Effector memory CD4-positive, alpha-beta T cell (primary cell): ENCODE results near the gene TEX101.

Experiments used
- DNase-seq, 3 donors: peaks; one replicate each; pipeline ENCODE4 v3.0.0-alpha.2; 2020
- H3K27ac ChIP-seq: 2 replicates; pipeline ENCODE4 v1.7.0; 2013; ENCODE audit warnings: mild to moderate bottlenecking, low read length, moderate library complexity; ENCODE audit not compliant: insufficient read depth, poor library complexity, severe bottlenecking
- H3K27me3 ChIP-seq: replicated peaks from 2 replicates; pipeline ENCODE4 v1.7.0; 2013; ENCODE audit warnings: mild to moderate bottlenecking, low read length; ENCODE audit not compliant: insufficient read depth, control insufficient read depth, poor library complexity, severe bottlenecking
- H3K36me3 ChIP-seq: 2 replicates; pipeline ENCODE4 v1.7.0; 2013; ENCODE audit warnings: mild to moderate bottlenecking, low read length, moderate library complexity; ENCODE audit not compliant: control insufficient read depth, insufficient read depth
- H3K4me1 ChIP-seq: 2 replicates; pipeline ENCODE4 v1.7.0; 2013; ENCODE audit warnings: low read length, mild to moderate bottlenecking; ENCODE audit not compliant: control insufficient read depth, insufficient read depth, poor library complexity, severe bottlenecking
- H3K4me3 ChIP-seq: 2 replicates; pipeline ENCODE4 v1.7.0; 2013; ENCODE audit warnings: low read length, low read depth, mild to moderate bottlenecking; ENCODE audit not compliant: insufficient read depth, poor library complexity, severe bottlenecking
- H3K9me3 ChIP-seq: 2 replicates; pipeline ENCODE4 v1.7.0; 2013; ENCODE audit warnings: mild to moderate bottlenecking, low read length, moderate library complexity; ENCODE audit not compliant: control insufficient read depth

Gene TEX101

DNA sequence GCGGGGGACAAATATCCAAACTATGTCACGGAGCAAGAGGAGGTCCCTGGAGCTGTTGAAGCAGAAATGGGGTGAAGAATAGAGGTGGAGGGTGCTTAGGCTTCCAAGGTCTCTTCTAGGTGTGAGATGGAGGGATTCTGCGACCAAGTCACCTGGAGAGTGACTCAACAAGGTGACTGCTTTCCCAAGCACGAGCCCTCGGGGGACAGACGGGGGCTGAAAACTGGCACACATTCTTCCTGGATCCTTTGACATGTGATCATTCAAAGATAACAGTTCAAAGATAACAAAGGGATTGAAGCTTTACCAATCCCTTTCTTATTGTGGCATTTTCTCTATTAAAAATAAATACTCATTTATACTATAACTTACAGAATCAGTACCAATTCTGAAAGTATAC, 2.2 kb upstream of the TEX101 start:
- DNase-seq: no peak
- H3K4me3 ChIP-seq: no peak overlapping the region
- no peak overlapping the region for H3K27ac ChIP-seq
- H3K36me3 ChIP-seq: no peaks in the 10 kb centered on the region
- H3K27me3 ChIP-seq: no peaks in the 10 kb centered on the region
- H3K9me3 ChIP-seq: no peaks in the 10 kb centered on the region
- no peaks in the 10 kb centered on the region for H3K4me1 ChIP-seq

DNA sequence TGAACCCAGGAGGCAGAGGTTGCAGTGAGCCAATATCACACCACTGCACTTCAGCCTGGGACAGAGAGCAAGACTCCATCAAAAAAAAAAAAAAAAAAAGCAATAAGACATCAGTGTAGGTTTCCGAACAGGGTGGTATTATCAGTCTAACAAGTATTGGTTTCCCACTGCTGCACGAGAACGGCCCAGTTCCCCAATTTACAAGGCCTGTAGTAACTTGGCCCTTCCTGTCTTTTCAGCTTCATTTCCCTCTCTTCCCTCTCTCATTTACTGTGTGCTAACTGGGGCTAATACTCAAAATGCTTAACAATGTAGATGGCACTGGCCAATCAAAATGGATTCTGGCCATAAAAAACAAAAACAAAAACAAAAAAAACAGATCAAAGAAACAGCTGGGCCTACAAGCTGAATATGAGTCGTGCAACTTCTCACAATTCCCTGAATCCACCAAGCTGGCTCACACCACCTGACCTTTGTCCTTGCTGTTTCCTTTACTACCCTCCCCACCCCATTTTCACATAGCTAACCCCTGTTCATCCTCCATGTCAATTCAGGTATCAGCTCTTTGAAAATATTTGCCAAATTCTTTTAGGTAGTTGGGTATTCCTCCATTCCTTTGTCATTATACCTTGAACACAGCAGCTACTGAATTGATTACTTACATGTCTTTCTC, 2.4 kb downstream of the TEX101 start:
- Histone ChIP-seq H3K27me3 (no peaks in the 10 kb centered on the region), H3K36me3 (no peaks in the 10 kb centered on the region), H3K27ac (no peak overlapping the region), H3K4me3 (no peak overlapping the region), H3K4me1 (no peaks in the 10 kb centered on the region), H3K9me3 (no peaks in the 10 kb centered on the region)
- DNase-seq: no peak

DNA sequence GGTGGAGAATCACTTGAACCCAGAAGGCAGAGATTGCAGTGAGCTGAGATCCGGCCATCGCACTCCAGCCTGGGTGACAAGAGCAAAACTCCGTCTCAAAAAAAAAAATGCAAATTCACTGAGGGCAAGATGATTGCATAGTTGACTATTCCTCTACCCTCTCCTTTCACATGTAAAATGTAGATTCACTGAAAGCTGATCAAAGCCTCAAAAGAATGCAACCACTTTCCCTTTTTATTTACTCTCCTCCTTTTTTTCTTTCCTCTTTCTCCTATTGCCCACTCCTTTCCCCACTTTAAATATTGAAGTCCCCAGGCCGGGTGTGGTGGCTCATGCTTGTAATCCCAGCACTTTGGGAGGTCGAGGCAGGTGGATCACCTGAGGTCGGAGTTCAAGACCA, 6.3 kb downstream of the TEX101 start:
- no peaks in the 10 kb centered on the region for H3K36me3 ChIP-seq
- H3K4me1 ChIP-seq: no peaks in the 10 kb centered on the region
- no peaks in the 10 kb centered on the region for H3K9me3 ChIP-seq
- H3K27me3 ChIP-seq: no peaks in the 10 kb centered on the region
- DNase-seq: no peak
- H3K4me3 ChIP-seq: no peak overlapping the region
- H3K27ac ChIP-seq: no peak overlapping the region

DNA sequence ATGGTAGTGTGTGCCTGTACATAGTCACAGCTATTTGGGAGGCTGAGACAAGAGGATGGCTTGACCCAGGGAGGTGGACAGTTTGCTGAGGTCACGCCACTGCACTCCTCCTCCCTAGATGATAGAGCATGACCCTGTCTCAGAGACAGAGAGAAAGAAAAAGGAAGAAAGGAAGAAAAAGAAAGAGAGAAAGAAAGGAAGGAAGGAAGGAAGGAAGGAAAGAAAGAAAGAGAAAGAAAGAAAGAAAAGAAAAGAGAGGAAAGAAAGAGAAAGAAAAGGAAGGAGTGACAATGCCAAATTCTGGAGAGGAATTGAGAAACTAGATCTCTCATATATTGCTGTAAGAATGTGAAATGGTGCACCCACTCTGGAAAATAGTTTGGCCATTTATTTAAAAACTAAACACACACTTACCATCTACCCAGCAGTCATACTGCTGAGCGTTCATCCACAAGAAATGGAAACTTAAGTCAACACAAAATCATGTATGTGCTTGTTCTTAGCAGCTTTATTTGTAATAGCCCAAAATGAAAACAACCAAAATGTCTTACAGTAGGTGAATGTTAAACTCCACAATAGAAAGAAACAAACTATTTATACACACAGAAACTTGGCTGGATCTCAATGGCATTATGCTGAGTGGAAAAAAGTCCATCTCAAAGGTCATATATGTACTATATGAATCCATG, 7.5 kb downstream of the TEX101 start:
- H3K27me3 ChIP-seq: no peaks in the 10 kb centered on the region
- no peaks in the 10 kb centered on the region for H3K36me3 ChIP-seq
- H3K4me3 ChIP-seq: no peak overlapping the region
- no peaks in the 10 kb centered on the region for H3K9me3 ChIP-seq
- no peaks in the 10 kb centered on the region for H3K4me1 ChIP-seq
- H3K27ac ChIP-seq: no peak overlapping the region
- DNase-seq: no peak

DNA sequence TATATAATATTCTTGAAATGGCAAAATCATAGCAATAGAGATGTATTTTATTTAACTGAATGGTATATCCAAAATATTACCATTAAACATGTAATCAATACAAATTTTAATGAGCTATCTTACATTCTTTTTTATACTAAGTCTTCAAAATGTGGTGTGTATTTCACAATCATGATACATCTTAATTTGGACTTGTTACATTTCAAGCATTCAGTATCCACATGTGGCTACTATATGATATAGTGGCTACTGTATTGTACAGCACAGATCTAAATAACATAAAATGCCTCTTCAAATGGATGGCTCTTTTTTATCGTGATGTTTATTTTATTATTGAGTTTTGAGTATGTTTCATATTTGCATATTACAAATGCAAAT, 8.0 kb downstream of the TEX101 start:
- H3K4me1 ChIP-seq: no peaks in the 10 kb centered on the region
- DNase-seq: no peak
- H3K36me3 ChIP-seq: no peaks in the 10 kb centered on the region
- H3K9me3 ChIP-seq: no peaks in the 10 kb centered on the region
- no peak overlapping the region for H3K4me3 ChIP-seq
- H3K27me3 ChIP-seq: no peaks in the 10 kb centered on the region
- H3K27ac ChIP-seq: no peak overlapping the region

DNA sequence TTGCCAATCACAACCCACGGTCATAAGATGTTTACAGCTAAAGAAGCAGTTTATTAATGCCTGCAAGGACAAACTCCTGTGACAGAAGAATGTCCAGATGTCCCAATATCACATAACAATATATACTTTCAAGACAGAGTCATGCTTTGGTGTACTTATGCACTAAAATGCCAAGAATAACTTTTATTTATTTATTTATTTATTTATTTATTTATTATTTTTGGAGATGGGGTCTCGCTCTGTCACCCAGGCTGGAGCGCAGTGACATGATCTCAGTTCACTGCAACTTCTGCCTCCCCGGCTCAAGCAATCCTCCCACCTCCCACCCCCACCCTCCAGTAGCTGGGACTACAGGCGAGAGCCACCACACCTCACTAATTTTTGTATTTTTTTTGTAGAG, 9.1 kb downstream of the TEX101 start:
- H3K36me3 ChIP-seq: no peaks in the 10 kb centered on the region
- H3K27ac ChIP-seq: no peak overlapping the region
- no peaks in the 10 kb centered on the region for H3K4me1 ChIP-seq
- H3K4me3 ChIP-seq: no peak overlapping the region
- H3K27me3 ChIP-seq: no peaks in the 10 kb centered on the region
- DNase-seq: no peak
- H3K9me3 ChIP-seq: no peaks in the 10 kb centered on the region

DNA sequence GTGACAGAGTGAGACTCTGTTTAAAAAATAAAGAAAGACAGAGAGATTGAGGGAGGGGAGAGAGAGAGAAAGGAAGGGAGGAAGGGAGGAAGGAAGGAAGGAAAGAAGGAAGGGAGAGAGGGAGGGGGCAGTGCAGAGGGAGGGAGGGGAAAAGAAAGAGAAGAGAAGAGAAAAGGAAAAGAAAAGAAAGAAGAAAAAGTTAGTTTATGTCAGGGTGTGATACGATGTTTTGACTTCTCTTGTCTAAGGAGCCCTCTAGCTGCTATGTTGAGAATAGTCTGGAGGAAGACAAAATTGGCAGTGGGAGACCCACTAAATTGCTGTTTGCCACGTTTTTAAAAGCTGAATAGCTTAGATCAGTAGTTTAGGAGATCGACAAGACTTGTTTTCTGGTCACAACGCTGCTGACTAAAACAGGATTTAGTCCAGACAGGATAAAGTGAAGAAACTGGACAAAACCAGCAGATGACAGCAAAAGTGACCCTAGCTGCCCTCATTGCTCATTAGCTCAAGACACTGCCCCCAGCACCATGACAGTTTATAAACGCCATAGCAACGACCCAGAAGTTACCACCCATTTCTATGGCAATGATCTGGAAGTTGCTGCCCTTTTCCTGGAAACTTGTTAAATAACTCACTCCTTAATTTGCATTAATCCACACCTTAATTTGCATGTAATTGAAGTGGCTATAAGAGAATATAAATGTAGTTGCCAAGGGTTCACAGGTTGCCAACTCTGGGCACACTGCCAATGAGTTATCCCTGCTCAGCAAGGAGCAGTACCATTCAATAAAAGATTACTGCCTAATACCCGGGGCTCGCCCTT, 11.1 kb downstream of the TEX101 start:
- no peaks in the 10 kb centered on the region for H3K36me3 ChIP-seq

DNA sequence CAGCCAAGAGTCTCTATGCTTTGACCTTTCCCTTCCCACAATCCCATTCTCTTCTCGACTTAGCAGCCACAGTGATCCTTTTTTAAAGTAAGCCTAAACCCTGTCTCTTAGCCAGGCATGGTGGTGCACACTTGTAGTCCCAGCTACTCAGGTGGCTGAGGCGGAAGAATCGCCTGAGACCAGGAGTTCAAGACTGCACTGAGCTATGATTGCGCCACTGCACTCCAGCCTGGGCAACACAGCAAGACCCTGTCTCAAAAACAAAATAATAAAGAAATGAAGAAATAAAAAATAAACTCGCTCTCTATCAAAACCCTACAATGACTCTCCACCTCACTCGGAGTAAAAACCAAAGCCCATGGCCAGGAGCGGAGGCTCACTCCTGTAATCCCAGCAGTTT, 14.7 kb downstream of the TEX101 start:
- Histone ChIP-seq H3K36me3 (no peaks in the 10 kb centered on the region), H3K4me1 (peaks cover 5% of the 10 kb centered on the region), H3K4me3 (no peak overlapping the region), H3K9me3 (no peaks in the 10 kb centered on the region), H3K27ac (no peak overlapping the region), H3K27me3 (no peaks in the 10 kb centered on the region)
- DNase-seq: no peak

More for the DNA sequence above, 11.1 kb downstream of the TEX101 start:
- H3K4me3 ChIP-seq: no peak overlapping the region
- no peaks in the 10 kb centered on the region for H3K9me3 ChIP-seq
- no peak for DNase-seq
- H3K4me1 ChIP-seq: no peaks in the 10 kb centered on the region
- H3K27me3 ChIP-seq: no peaks in the 10 kb centered on the region
- H3K27ac ChIP-seq: no peak overlapping the region

DNA sequence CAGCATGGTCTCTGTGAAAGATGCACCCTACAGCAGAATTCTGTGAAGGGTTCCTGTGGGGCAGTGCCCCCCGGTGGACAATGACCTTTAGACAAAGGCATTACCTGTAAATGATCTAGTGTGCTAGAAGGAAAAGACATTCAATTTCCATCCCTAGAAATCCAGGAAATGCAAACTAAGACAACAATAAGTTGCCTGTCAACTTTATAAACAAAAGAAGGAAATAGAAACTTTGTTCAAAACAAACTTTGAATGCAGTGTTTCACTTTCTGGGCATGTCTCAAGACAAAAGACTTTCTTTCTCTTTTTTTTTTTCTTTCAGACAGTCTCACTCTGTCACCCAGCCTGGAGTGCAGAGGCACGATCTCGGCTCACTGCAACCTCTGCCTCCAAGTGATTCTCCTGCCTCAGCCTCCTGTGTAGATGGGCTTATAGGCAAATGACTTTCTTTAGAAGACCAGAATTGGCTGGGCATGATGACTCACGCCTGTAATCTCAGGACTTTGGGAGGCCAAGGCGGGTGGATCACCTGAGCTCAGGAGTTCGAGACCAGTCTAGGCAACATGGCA, 15.5 kb downstream of the TEX101 start:
- H3K4me1 ChIP-seq: peaks cover 5% of the 10 kb centered on the region
- no peak overlapping the region for H3K27ac ChIP-seq
- H3K4me3 ChIP-seq: no peak overlapping the region
- peak in 2 of 3 donors; percentile 21 to 39 for DNase-seq
- no peaks in the 10 kb centered on the region for H3K9me3 ChIP-seq
- no peaks in the 10 kb centered on the region for H3K36me3 ChIP-seq
- H3K27me3 ChIP-seq: no peaks in the 10 kb centered on the region

DNA sequence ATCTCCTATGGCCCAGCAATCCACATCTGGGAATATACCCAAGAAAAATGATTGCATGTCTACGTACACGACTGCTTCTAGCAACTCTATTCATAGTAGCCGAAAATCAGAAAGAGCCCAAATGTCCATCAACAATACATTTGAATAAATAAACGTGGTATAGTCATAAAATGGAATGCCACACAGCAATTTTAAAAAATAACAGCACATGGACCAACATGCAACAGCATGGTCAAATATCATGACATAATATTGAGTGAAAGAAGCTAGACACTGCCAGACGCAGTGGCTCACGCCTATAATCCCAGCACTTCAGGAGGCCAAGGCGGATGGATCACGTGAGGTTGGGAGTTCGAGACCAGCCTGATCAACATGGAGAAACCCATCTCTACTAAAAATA, 16.3 kb downstream of the TEX101 start:
- no peaks in the 10 kb centered on the region for H3K27me3 ChIP-seq
- H3K9me3 ChIP-seq: no peaks in the 10 kb centered on the region
- H3K27ac ChIP-seq: no peak overlapping the region
- peaks cover 5% of the 10 kb centered on the region for H3K4me1 ChIP-seq
- no peak for DNase-seq
- no peak overlapping the region for H3K4me3 ChIP-seq
- no peaks in the 10 kb centered on the region for H3K36me3 ChIP-seq
